HG03354 (cell line): Measurements from ENCODE around the gene TWIST2.

Experiments used
- ATAC-seq: cut with Tn5 transposase; IDR thresholded peaks from one replicate; pipeline ENCODE4 v1.9.1; 2021; ENCODE audit warnings: mild to moderate bottlenecking; ENCODE audit not compliant: unreplicated experiment, poor library complexity, severe bottlenecking

The TWIST2 gene

GRCh38 chr2:238912228-238912915 lies 64.5 kb downstream of the TWIST2 start:
- no peak for ATAC-seq

- ATAC-seq = no peak
Measured at GRCh38 chr2:238912916-238913875, 65.3 kb downstream of the TWIST2 start.

GRCh38 chr2:238913931-238914647 lies 66.2 kb downstream of the TWIST2 start:
- ATAC-seq = no peak

- no peak for ATAC-seq
Measured at GRCh38 chr2:238914648-238915015, 66.7 kb downstream of the TWIST2 start.

- ATAC-seq = no peak
Measured at GRCh38 chr2:238915196-238915595, 67.3 kb downstream of the TWIST2 start.

- no peak for ATAC-seq
Measured at GRCh38 chr2:238915596-238915995, 67.7 kb downstream of the TWIST2 start.

GRCh38 chr2:238916176-238916874 lies 68.4 kb downstream of the TWIST2 start:
- no peak for ATAC-seq

GRCh38 chr2:238916875-238917590 lies 69.1 kb downstream of the TWIST2 start:
- ATAC-seq = no peak

- no peak for ATAC-seq
Measured at GRCh38 chr2:238919307-238919706, 71.4 kb downstream of the TWIST2 start.

- no peak for ATAC-seq
Measured at GRCh38 chr2:238920053-238920452, 72.2 kb downstream of the TWIST2 start.

- ATAC-seq = no peak
Measured at GRCh38 chr2:238920601-238921001, 72.7 kb downstream of the TWIST2 start.

GRCh38 chr2:238921259-238921658 lies 73.4 kb downstream of the TWIST2 start:
- no peak for ATAC-seq

- ATAC-seq = no peak
Measured at GRCh38 chr2:238921681-238922319, 73.9 kb downstream of the TWIST2 start.

- no peak for ATAC-seq
Measured at GRCh38 chr2:238922435-238922834, 74.5 kb downstream of the TWIST2 start.

GRCh38 chr2:238924032-238924431 lies 76.1 kb downstream of the TWIST2 start:
- ATAC-seq = no peak

- no peak for ATAC-seq
Measured at GRCh38 chr2:238924796-238925195, 76.9 kb downstream of the TWIST2 start.

- ATAC-seq = no peak
Measured at GRCh38 chr2:238925281-238925680, 77.4 kb downstream of the TWIST2 start.

GRCh38 chr2:238925816-238926521 lies 78.1 kb downstream of the TWIST2 start:
- no peak for ATAC-seq
